ENCODE results near the gene TMEM63A.
"Not testable (repeated sequence)": the region's sequence is repeated elsewhere in the genome, so short reads cannot be mapped to it uniquely, and the experiment has no call there.

TMEM63A gene

GRCh38 chr1:225889743-225890142 lies 7.6 kb upstream of the TMEM63A start:
- TF ChIP-seq CTCF (IDR thresholded peaks at IDR 0.05; ENCODE audit: insufficient read depth, missing control alignments): no peak
- FAIRE-seq: no peak

GRCh38 chr1:225888898-225889601 lies 6.9 kb upstream of the TMEM63A start, which contains the start of gene LEFTY1:
Gene LEFTY1 (minus strand): TSS chr1:225889146. CDS start chr1:225889066, 80 bp downstream.
- DNase-seq (ENCODE audit: insufficient read length, low spot score) (no peak), FAIRE-seq (no peak)
- TF ChIP-seq CTCF (IDR thresholded peaks at IDR 0.05; ENCODE audit: insufficient read depth, missing control alignments): no peak

More at GRCh38 chr1:225889743-225890142, 7.6 kb upstream of the TMEM63A start:
- DNase-seq (ENCODE audit: insufficient read length, low spot score): no peak

- TF ChIP-seq CTCF (IDR thresholded peaks at IDR 0.05; ENCODE audit: insufficient read depth, missing control alignments): no peak
- FAIRE-seq (no peak), DNase-seq (ENCODE audit: insufficient read length, low spot score) (no peak)
Measured at GRCh38 chr1:225888289-225888897, 6.2 kb upstream of the TMEM63A start.

- not testable (repeated sequence) for FAIRE-seq; DNase-seq (ENCODE audit: insufficient read length, low spot score)
Measured at GRCh38 chr1:225887554-225888288, 5.5 kb upstream of the TMEM63A start.

GRCh38 chr1:225887030-225887314 lies 4.8 kb upstream of the TMEM63A start:
- FAIRE-seq (no peak), DNase-seq (ENCODE audit: insufficient read length, low spot score) (no peak)
- no peak for TF ChIP-seq CTCF (IDR thresholded peaks at IDR 0.05; ENCODE audit: insufficient read depth, missing control alignments)

- TF ChIP-seq CTCF (IDR thresholded peaks at IDR 0.05; ENCODE audit: insufficient read depth, missing control alignments): no peak
- DNase-seq (ENCODE audit: insufficient read length, low spot score) (no peak), FAIRE-seq (no peak)
Measured at GRCh38 chr1:225886159-225887029, 4.2 kb upstream of the TMEM63A start.

- DNase-seq (ENCODE audit: insufficient read length, low spot score) (no peak), FAIRE-seq (no peak)
- no peak for TF ChIP-seq CTCF (IDR thresholded peaks at IDR 0.05; ENCODE audit: insufficient read depth, missing control alignments)
Measured at GRCh38 chr1:225885336-225885735, 3.2 kb upstream of the TMEM63A start.

Measured in D721Med (cell line).